ENCODE results near the gene ASB9.

The ASB9 gene

DNA sequence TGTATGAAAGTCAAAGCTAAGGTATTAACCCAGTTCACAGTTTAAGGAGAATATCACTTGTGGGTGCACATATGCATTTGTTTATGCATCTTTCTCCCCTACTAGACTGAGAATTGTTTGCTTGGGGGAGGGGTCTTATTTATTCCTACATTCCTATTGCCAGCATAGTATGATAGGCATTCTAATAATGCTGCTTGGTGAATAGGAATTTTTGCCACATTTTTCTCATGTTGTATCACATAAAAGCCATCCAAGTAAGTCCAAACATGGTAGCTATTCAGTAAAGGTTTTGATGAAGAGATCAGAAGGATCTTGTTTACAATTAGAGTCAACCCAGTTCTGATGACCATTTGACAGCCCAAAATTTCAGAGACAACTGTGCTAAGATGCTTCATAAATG lies 48.6 kb downstream of the ASB9 start:
- no peaks in the 10 kb centered on the region for H3K36me3 ChIP-seq
- H3K27me3 ChIP-seq = no peaks in the 10 kb centered on the region
- no peak overlapping the region for H3K4me3 ChIP-seq (ENCODE audit: low read depth in 1 of 2, low read length in 1 of 2)
- no peaks in the 10 kb centered on the region for H3K4me1 ChIP-seq (ENCODE audit: control insufficient read depth in 1 of 2, insufficient read depth in 1 of 2, low read depth in 1 of 2, low read length in 1 of 2)
- H3K9me3 ChIP-seq = no peaks in the 10 kb centered on the region
- TF ChIP-seq, protein P1, sequence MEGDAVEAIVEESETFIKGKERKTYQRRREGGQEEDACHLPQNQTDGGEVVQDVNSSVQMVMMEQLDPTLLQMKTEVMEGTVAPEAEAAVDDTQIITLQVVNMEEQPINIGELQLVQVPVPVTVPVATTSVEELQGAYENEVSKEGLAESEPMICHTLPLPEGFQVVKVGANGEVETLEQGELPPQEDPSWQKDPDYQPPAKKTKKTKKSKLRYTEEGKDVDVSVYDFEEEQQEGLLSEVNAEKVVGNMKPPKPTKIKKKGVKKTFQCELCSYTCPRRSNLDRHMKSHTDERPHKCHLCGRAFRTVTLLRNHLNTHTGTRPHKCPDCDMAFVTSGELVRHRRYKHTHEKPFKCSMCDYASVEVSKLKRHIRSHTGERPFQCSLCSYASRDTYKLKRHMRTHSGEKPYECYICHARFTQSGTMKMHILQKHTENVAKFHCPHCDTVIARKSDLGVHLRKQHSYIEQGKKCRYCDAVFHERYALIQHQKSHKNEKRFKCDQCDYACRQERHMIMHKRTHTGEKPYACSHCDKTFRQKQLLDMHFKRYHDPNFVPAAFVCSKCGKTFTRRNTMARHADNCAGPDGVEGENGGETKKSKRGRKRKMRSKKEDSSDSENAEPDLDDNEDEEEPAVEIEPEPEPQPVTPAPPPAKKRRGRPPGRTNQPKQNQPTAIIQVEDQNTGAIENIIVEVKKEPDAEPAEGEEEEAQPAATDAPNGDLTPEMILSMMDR (IDR thresholded peaks at IDR 0.05) = no peak
- H3K27ac ChIP-seq = no peak overlapping the region

DNA sequence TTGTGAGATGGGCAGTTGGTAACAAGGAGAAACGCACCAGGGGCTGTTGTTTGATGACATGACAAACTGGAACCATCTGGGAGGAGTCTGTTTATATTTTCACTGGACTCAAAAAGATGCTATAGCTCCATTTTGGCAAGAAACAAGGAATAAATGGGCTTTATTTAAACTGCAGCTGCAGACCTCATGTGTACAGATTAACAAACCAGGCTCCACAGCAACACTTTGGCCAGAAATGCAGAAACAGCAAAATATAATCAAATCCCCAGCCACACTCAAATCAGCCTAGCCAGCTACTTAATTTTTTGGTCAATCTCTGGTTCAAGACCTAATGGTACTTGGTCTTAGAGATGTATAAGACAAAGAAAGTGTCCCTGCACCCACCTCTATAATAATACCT lies 52.7 kb downstream of the ASB9 start:
- no peaks in the 10 kb centered on the region for H3K36me3 ChIP-seq
- no peaks in the 10 kb centered on the region for H3K9me3 ChIP-seq
- H3K27ac ChIP-seq = no peak overlapping the region
- no peak overlapping the region for H3K4me3 ChIP-seq (ENCODE audit: low read depth in 1 of 2, low read length in 1 of 2)
- TF ChIP-seq, protein P1 (IDR thresholded peaks at IDR 0.05) = no peak
- no peaks in the 10 kb centered on the region for H3K4me1 ChIP-seq (ENCODE audit: control insufficient read depth in 1 of 2, insufficient read depth in 1 of 2, low read depth in 1 of 2, low read length in 1 of 2)
- H3K27me3 ChIP-seq = no peaks in the 10 kb centered on the region

DNA sequence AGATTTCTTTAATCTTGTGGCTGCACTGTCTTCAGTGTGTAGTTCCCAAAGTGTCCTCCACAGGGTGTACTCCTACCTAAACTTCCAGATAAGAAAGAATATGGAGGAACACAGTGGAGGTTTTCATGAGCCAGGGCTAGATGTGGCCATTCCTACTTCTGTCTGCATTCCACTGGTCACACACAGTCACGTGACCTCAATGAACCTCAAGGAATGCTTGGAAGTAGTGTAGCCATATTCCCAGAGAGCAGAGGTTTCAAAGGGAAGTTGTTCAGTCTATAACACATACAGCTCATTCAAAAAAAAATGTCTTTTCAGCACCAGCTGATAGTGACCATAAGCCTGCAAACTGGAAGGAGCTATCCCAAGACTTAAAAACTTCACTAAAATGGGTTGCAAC lies 53.6 kb downstream of the ASB9 start:
- H3K9me3 ChIP-seq = no peaks in the 10 kb centered on the region
- no peak overlapping the region for H3K27ac ChIP-seq
- H3K4me1 ChIP-seq (ENCODE audit: control insufficient read depth in 1 of 2, insufficient read depth in 1 of 2, low read depth in 1 of 2, low read length in 1 of 2) = no peaks in the 10 kb centered on the region
- TF ChIP-seq, protein P1 (IDR thresholded peaks at IDR 0.05) = no peak
- H3K4me3 ChIP-seq (ENCODE audit: low read depth in 1 of 2, low read length in 1 of 2) = no peak overlapping the region
- H3K36me3 ChIP-seq = no peaks in the 10 kb centered on the region
- no peaks in the 10 kb centered on the region for H3K27me3 ChIP-seq

DNA sequence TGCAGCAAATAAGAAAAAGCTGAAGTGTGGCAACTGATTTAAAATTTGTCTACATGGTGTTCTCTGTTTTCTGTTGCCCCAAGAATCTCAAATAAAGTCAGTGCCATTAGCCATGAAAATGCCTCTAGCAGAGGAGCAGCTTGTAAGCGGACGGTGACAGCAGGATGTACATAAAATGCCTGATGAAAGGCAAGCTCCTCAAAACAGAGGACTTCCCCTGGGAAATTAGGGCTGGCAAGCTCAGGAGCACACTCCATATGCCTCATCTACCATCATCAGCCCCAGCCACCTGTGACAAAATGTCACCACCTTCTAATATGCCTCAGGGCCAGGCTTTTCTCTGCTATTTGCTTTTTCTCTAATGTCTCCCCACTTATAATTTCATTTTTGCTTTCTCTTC lies 54.5 kb downstream of the ASB9 start:
- H3K36me3 ChIP-seq = no peaks in the 10 kb centered on the region
- H3K9me3 ChIP-seq = no peaks in the 10 kb centered on the region
- H3K27me3 ChIP-seq = no peaks in the 10 kb centered on the region
- no peak overlapping the region for H3K27ac ChIP-seq
- no peak overlapping the region for H3K4me3 ChIP-seq (ENCODE audit: low read depth in 1 of 2, low read length in 1 of 2)
- no peaks in the 10 kb centered on the region for H3K4me1 ChIP-seq (ENCODE audit: control insufficient read depth in 1 of 2, insufficient read depth in 1 of 2, low read depth in 1 of 2, low read length in 1 of 2)
- TF ChIP-seq, protein P1 (IDR thresholded peaks at IDR 0.05) = no peak

DNA sequence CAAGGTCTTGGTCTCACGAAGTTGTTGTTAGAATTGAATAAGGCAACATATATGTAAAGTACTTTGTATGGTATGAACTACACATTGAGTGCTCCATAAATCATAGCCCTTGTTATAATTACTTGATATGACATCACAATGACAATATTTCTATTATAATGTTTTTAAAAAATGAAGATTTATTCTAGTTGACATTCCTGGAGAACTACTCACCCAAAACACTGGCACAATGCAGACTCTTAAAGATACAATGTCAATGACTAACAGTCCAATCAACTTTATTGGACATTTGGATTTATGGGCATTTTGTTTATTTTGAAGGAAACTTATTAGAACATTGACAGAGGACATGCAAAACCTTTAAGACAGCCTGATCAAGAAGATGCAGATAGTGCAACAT lies 55.3 kb downstream of the ASB9 start:
- Histone ChIP-seq H3K36me3 (no peaks in the 10 kb centered on the region), H3K4me3 (ENCODE audit: low read depth in 1 of 2, low read length in 1 of 2) (no peak overlapping the region), H3K27ac (no peak overlapping the region), H3K4me1 (ENCODE audit: control insufficient read depth in 1 of 2, insufficient read depth in 1 of 2, low read depth in 1 of 2, low read length in 1 of 2) (no peaks in the 10 kb centered on the region), H3K27me3 (no peaks in the 10 kb centered on the region), H3K9me3 (no peaks in the 10 kb centered on the region)
- TF ChIP-seq, protein P1 (IDR thresholded peaks at IDR 0.05) = no peak

DNA sequence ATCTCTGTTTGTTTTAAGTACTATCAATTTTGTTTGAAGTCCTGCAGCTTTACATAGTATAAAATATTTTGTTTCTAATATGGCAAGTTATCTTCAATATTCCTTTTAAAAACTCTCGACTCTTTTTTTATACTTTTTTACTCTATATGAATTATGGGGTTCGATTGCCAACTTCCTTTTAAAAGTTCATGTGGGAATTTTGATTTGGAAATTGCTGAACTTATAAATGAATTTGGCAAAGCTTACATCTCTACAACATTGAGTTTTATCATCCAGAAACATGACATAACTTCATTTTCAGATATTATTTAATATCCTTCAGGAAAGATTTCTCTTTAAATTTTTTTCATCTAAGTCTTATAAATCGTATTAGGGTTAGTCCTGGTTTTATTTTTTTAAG lies 60.8 kb downstream of the ASB9 start:
- no peaks in the 10 kb centered on the region for H3K36me3 ChIP-seq
- no peaks in the 10 kb centered on the region for H3K9me3 ChIP-seq
- no peak overlapping the region for H3K27ac ChIP-seq
- TF ChIP-seq, protein P1 (IDR thresholded peaks at IDR 0.05) = no peak
- no peak overlapping the region for H3K4me3 ChIP-seq (ENCODE audit: low read depth in 1 of 2, low read length in 1 of 2)
- H3K27me3 ChIP-seq = no peaks in the 10 kb centered on the region
- no peaks in the 10 kb centered on the region for H3K4me1 ChIP-seq (ENCODE audit: control insufficient read depth in 1 of 2, insufficient read depth in 1 of 2, low read depth in 1 of 2, low read length in 1 of 2)
